GM21717 (cell line): ENCODE data around the gene NLRP1.

Experiments
- ATAC-seq: cut with Tn5 transposase; IDR thresholded peaks from one replicate; pipeline ENCODE4 v1.9.1; 2021; ENCODE audit warnings: mild to moderate bottlenecking, moderate library complexity; ENCODE audit not compliant: unreplicated experiment

NLRP1 gene

GRCh38 chr17:5558815-5559785 is 25.2 kb downstream of the NLRP1 start:
- no peak for ATAC-seq

GRCh38 chr17:5557990-5558389 is 26.3 kb downstream of the NLRP1 start:
- ATAC-seq, result no peak

GRCh38 chr17:5557485-5557884 is 26.8 kb downstream of the NLRP1 start:
- ATAC-seq, result no peak

GRCh38 chr17:5555254-5555653 is 29.1 kb downstream of the NLRP1 start:
- no peak for ATAC-seq

- ATAC-seq, result no peak
Measured at GRCh38 chr17:5553479-5553878, 30.8 kb downstream of the NLRP1 start.

GRCh38 chr17:5552841-5553240 is 31.5 kb downstream of the NLRP1 start:
- ATAC-seq, result no peak

- ATAC-seq, result no peak
Measured at GRCh38 chr17:5545051-5545987, 39.0 kb downstream of the NLRP1 start.

GRCh38 chr17:5544115-5544514 is 40.2 kb downstream of the NLRP1 start:
- no peak for ATAC-seq

GRCh38 chr17:5541610-5542202 is 42.6 kb downstream of the NLRP1 start:
- no peak for ATAC-seq

GRCh38 chr17:5540321-5540720 is 44.0 kb downstream of the NLRP1 start:
- ATAC-seq, result no peak

- ATAC-seq, result no peak
Measured at GRCh38 chr17:5539286-5539685, 45.0 kb downstream of the NLRP1 start.

- ATAC-seq, result no peak
Measured at GRCh38 chr17:5536866-5537650, 47.3 kb downstream of the NLRP1 start.

- no peak for ATAC-seq
Measured at GRCh38 chr17:5535436-5535835, 48.9 kb downstream of the NLRP1 start.

GRCh38 chr17:5533486-5534315 is 50.6 kb downstream of the NLRP1 start:
- ATAC-seq, result no peak

- no peak for ATAC-seq
Measured at GRCh38 chr17:5532581-5532980, 51.7 kb downstream of the NLRP1 start.

GRCh38 chr17:5531085-5531418 is 53.3 kb downstream of the NLRP1 start:
- no peak for ATAC-seq

GRCh38 chr17:5530265-5531084 is 53.8 kb downstream of the NLRP1 start:
- no peak for ATAC-seq

- no peak for ATAC-seq
Measured at GRCh38 chr17:5527601-5528250, 56.6 kb downstream of the NLRP1 start.
